Amniotic stem cell (primary cell): ENCODE data around the gene GNG7.
"Not testable (repeated sequence)": the region's sequence is repeated elsewhere in the genome, so short reads cannot be mapped to it uniquely, and the experiment has no call there.

Experiments used
- DNase-seq: peaks from one replicate; lab custom pipeline; 2025; lab: John Stamatoyannopoulos, UW

The GNG7 gene

DNA sequence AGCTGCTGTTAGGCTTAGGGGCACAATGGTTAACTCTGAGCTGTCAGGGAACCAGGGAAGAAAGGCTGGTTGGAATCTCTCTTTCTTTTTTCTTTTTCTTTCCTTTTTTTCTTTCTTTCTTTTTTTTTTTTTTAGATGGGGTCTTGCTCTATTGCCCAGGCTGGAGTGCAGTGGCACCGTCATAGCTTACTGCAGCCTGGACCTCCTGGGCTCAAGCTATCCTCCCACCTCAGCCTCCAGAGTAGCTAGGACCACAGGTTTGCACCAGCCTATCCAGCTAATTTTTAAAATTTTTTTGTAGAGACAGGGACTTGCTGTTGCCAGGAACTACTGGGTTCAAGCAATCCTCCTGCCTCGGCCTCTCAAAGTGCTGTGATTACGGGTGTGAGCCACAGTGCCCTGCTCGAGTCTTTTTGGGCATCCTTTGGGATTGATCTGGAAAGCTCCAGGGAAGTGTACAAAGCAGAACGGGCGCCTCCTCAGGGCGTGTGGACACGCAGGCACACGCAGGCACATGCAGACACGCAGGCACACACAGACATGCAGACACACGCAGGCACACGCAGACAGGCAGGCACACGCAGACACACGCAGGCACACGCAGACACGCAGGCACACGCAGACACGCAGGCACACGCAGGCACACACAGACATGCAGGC is 127.4 kb downstream of the GNG7 start:
- no peak for DNase-seq

DNA sequence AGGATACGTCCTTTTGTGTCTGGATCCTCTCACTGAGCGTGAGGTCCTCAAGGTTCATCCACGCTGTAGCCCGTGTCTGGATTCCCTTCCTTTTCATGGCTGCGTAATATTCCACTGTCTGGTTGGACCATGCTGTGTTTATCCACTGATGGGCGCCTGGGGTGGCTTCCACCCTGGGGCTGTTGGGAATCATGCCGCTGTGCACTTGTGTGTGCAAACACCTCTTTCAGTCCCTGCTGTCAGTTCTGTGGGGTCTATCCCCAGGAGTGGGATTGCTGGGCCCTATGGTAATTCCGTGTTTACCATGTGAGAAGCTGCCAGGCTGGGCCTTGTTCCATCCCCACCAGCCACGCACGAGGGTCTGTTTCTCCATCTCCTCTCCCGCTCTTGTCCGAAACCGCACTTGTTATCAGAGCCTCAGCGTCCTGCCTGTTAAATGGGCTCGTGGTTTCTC is 128.0 kb downstream of the GNG7 start:
- no peak for DNase-seq

DNA sequence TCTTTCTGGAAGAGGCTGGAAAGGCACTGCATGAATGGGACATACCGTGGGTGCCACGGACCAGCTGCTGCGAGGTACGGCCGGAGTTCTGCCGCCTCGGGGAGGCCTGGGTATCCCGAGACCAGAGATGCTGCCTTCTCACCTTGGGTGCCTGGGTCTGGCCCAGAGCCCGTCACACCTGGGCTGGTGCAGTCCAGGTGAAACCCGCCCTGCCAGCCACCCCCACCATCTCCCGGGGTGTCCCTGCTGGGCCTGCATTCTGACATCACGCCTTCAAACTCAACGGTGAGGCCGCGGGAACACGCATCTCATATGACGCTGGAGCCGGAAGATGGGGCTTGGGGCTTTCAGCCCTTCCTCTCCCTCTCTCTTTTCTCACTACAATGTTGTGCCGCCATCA is 128.6 kb downstream of the GNG7 start:
- no peak for DNase-seq

DNA sequence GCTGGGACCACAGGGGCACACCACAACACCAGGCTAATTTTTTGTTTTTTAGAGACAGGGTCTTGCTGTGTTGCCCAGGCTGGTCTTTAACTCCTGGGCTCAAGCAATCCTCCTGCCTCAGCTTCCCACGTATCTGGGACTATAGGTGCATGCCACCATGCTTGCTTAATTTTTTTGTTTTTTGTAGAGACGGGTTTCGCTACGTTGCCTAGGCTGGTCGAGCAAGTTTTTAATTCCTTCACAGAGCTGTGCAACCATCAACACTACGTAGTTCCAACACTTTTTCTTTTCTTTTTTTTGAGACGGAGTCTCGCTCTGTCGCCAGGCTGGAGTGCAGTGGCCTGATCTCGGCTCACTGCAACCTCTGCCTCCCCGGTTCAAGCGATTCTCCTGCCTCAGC is 130.3 kb downstream of the GNG7 start:
- DNase-seq: not testable (repeated sequence)

DNA sequence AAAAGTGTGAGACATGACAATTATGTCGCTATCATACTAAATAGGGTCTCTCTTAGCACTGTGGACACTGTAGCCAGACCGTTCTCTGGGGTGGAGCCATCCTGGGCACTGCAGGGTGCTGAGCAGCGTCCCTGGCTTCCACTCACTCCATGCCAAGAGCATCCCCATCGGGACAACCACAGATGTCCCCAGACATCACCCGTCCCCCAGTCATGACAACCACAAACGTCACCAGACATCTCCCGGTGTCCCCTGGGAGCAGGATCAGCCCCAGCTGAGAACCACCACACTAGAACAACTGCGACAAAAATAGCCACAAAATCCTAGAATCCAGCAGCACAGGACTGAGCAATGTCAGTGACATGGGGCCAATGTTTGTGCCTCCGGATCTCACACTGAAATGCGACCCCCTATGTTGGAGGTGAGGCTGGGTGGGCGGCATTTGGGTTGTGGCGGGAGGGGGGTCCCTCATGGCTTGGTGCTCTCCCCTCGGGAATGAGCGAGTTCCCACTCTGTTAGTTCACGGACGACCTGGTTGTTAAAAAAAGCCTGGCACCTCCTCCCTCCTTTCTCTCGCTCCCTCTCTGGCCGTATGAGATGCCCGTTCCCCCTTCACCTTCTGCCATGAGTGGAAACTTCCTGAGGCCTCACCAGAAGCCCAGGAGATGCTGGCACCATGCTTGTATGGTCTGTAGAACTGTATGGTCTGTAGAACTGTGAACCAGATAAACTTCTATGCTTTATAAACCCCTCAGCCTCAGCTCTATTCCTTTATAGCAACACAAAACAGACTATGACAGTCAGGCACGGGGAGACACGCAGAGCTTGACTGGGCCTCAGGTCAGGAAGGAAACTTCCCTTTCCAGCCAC is 132.7 kb downstream of the GNG7 start:
- no peak for DNase-seq

DNA sequence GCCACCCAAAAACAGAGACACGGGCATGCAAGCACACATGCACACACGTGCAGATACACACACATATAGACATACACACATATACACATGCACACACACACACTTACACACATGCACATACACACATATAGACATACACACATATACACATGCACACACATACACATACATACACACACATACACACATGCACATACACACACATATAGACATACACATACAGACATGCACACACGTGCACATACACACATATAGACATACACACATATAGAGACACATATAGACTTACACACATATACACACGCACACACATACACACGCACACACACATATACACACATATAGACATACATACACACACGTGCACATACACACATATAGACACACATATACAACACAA is 134.5 kb downstream of the GNG7 start:
- DNase-seq: no peak

DNA sequence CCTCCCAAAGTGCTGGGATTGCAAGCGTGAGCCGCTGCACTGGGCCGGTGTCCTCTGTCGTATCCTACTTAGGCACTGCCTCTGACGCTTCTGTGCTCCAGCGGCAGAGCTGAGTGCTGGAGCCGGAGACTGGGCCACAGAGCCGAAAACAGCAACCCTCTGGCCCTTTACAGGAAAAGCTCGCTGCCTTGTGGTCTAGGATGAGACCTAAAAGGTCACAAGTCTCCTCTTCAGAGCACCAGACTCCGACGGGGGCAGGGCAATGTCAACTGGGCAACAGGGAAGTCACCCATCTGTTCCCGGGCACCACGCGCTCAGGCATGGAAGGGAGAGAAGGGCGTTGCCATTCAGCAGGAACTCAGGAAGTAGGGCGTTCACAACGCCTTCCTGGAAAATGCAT is 134.9 kb downstream of the GNG7 start:
- no peak for DNase-seq

DNA sequence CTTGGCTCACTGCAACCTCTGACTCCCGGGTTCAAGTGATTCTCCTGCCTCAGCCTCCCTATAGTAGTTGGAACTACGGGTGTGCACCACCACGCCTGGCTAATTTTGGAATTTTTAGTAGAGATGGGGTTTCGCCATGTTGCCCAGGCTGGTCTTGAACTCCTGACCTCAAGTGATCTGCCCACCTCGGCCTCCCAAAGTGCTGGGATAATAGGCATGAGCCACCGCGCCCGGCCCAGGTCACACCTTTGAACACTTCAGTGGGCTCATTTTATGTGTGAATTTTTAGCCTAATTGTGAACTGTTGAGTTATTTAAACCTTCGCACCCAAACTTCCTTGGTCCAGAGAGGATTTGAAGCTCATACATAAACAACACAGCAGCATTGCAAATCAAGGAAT is 138.9 kb downstream of the GNG7 start:
- DNase-seq: not testable (repeated sequence)

DNA sequence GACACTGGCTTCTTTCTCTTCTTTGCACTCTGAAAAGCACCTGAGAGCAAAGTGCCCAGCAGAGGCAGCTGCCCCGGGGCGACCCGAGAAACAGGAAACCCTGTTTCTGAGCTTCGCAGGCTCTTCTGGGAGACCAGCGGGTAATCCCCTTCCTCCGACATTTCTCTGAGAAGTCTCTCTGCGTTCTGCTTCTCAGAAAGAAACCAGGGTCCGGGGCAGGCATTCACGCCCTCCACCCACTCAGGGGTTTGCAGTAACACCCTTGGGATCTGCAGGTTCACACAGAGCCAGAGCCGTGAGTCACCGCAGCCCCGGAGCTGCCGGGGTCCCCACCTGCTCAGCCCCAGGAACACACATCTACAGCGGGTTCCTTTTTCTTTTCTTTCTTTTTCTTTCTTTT is 140.6 kb downstream of the GNG7 start:
- no peak for DNase-seq

DNA sequence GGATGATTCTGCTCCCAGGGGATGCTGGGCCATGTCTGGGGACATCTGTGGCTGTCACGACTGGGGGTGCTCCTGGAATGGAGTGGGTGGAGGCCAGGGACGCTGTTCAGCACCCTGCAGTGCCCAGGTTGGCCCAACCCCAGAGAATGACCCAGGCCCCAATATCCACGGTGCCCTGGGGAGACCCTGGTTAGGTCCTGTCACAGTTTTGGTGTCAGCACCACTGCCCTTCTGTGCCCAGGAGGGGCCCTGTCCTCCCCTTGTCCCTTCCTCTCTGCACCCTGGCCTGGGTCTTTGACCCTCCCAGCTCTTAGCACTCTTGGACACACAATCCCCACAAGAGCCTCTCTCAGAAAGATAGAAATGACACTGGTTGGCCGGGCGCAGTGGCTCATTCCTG is 141.3 kb downstream of the GNG7 start:
- DNase-seq: no peak

DNA sequence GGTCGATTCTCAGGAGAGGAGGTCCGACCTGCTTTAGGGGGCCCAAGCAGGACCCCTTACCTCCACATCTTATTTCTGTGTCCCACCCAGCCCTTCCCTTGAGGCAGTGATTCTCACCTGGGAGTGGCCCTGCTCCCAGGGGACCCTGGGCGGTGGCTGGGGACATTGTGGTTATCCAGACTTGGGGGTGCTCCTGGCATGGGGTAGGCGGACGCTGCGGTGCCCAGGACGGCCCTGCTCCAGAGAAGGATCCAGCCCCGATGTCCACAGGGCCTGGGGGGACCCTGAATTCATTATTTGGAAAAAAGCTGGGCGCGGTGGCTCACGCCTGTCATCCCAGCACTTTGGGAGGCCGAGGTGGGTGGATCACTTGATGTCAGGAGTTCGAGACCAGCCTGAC is 142.1 kb downstream of the GNG7 start:
- no peak for DNase-seq

DNA sequence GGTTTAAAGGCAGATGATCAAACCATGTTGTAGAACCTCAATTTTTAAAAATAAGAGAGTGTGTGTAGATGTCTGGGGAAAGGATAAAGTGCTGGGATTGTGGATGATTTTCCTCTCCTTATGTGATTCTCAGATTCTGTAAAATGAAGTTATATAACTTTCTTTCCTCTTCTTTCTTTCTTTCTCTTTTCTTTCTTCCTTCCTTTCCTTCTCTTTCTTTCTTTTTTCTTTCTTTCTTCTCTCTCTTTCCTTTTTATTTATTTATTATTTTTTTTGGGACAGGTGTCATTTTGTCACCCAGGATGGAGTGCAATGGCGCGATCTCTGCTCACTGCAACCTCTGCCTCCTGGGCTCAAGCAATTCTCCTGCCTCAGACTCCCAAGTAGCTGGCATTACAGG is 144.0 kb downstream of the GNG7 start:
- DNase-seq: no peak

DNA sequence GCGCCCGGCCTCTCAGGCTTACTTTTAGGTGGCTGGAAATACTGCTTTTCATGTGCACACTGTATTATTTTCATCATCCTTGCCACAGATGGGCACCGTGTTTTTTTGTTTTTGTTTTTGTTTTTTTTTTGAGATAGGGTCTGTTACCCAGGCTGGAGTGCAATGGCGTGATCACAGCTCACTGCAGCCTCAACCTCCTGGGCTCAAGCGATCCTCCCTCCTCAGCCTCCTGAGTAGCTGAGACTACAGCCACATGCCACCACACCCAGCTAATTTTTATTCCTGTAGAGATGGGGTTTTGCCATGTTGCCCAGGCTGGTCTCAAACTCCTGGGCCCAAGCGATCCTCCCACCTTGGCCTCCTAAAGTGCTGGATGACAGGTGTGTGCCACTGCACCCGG is 144.4 kb downstream of the GNG7 start:
- DNase-seq: not testable (repeated sequence)

DNA sequence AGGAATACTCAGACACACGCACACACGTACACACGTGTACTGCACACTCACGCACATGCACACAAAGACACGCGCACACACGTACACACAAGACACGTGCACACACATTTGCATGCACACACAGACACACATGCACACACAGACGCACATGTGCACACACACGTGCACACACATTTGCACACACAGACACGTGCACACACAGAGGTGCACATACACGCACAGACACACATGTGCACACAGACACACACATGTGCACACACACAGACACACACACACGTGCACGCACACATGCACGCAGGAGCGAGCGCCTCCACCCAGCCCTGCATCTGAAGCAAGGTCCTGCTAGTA is 145.4 kb downstream of the GNG7 start:
- DNase-seq: no peak

DNA sequence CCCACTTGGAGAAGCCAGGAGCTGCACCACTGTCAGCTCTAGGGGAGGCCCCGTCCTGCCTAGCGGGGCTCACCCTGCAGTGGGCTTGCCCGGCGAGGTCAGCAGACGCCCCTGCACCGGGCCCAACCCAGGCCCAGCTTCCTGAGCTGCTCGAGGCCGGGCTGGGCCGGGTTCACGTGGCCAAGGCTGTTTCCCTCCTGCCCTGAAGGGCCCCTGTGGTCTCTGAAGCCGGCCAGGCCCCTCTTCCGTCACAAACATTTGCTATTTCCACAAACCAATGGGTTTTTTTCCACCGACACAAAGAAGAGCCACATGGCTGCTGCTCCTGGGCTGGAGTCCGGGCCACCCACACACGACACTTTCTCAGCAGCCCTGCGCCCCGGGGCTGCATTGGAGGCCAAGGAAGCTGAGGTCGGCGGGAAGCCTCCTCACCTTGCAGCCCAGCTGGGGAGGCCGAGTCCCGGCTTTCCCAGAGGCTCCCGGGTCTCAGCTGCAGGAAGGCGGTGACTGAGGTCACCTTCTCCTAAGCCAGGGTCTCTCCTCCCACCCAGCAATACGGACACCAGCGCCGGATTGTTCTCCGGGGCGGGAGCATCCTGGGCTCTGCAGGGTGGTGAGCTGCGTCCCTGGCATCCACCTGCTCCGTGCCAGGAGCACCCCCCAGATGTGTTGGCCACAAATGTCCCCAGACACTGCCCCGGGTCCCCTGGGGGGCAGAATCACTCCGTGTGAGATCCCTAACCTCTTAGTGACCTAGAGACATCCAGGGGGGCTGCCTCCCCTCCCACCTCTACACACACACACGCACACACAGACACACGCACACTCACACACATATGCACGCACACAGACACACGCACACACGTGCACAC is 146.0 kb downstream of the GNG7 start:
- DNase-seq: no peak

DNA sequence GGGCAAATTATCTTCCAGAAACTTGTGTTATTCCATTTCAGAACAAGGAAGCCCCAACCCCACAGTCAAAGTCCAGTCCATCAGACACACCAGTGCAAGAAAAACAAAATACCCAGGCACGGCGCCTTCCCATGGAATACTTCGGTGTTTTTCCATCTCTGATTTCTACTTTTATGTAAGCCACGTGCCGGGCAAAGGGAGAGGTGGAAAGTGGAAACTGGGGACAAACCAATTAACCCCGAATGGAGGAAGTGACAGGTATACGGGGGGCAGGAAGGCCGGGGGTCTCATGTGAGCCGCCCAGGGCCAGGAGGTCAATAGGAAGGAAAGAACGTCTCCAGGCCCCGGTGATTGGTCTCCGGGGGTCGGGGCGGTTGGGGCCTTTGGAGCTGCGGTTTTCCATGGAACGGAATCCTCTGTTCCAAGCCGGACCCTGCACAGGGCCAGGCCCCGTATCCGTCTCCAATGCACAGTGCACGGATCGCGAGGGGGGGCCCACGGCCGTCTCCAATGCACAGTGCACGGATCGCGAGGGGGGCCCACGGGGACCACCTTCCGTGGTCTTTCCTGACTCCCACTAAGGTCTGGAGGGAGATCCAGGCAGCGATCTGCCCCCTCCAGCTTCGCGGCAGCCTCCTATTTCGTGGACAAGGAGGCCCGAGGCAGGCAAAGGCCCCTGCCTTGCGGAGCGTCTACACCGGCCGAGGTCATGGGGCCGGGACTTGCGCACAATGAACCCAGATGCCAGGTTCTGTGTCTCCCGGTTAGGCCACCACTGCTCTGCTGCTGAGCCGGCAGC is 146.9 kb downstream of the GNG7 start:
- DNase-seq: no peak

DNA sequence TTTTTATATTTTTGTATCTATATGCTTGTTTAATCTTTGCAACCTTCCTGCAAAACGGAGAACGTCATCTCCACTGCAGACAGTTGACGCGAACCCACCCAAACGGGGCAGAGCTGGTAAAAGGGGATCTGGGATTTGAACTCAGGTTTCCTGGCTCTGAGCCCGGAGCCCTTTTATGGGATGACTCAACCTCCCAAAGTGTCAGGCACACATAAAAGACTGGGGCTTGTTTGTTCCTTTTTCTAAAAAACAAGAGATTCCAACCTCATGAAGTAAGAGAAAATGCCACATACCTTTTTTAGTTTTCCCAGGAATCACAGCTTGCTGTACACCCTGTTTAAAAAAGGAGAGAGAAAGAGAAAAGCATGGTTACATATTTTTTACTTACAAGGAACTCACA is 147.6 kb downstream of the GNG7 start:
- DNase-seq: no peak

DNA sequence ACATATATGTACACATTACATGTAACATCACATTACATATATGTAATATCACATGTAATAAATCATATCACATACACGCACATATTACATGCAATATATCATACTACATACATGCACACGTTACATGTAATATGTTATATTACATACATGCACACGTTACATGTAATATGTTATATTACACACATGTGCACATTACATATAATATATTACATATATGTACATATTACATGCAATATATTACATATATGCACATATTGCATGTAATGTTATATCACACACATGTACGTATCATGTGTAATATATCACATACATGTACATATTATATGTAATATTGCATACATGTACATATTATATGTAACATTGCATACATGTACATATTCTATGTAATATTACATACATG is 149.0 kb downstream of the GNG7 start:
- DNase-seq: no peak

DNA sequence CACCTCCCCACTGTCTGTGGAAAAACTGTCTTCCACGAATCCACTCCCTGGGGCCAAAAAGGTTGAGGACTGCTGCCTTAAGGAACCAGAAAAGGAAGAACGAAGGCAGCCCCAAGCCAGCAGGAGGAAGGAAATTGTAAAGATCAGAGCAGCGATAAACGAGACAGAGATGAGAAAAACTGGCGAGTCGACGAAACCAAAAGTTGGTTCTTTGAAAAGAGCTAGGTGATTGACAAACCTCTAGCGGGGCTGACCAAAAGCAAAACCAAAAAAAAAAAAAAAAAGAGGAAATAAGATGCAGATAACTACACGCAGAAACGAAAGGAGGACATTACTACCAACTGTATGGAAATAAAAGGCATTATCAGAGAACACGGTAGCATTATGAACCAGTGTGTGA is 149.6 kb downstream of the GNG7 start:
- no peak for DNase-seq

DNA sequence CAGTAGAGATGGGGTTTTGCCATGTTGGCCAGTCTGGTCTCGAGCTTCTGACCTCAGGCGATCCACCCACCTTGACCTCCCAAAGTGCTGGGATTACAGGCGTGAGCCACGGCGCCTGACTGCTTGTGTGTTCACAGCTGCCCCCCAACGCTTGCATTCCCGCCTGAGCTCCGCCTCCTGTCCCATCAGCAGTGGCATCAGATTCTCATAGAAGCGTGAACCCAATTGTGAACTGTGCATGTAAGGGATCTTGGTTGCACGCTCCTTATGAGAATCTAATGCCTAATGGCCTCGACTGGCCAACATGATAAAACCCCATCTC is 150.7 kb downstream of the GNG7 start:
- no peak for DNase-seq

DNA sequence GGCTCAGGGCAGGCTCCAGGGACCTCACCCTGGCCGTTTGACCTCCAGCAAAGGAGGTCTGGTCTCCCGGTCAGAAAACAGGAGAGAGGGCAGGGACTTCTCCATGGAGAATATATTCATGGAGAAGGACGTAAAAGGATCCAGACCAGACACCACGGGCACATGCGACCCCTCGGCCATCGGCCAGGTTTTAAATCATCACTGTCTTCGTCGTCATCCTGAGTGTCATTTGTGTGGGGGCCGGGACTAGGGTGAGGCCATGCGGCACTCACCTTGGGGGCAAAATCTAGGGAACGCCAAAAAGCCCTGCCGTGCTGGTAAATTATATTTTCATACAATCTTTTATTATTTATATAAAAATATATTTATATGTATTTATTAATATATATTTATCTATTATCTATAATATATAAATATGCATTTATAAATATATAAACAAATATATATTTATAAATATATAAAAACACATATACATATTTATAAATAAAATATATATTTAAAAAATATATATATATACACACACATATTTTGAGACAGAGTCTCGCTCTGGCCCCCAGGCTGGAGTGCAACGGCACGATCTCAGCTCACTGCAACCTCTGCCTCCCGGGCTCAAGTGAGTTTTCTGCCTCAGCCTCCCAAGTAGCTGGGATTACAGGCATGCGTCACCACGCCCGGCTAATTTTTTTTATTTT is 151.2 kb downstream of the GNG7 start:
- no peak for DNase-seq
